ENCODE measurements around the gene CEACAM19. TPM values are rescaled to one million over a fixed set of nuclear protein-coding genes. Genes with fewer than 3 reads are reported as not detected.
"Not testable (repeated sequence)": the region's sequence is repeated elsewhere in the genome, so short reads cannot be mapped to it uniquely, and the experiment has no call there.

Gene CEACAM19
- polyA plus RNA-seq, 1 donor = 11.7 TPM

DNA sequence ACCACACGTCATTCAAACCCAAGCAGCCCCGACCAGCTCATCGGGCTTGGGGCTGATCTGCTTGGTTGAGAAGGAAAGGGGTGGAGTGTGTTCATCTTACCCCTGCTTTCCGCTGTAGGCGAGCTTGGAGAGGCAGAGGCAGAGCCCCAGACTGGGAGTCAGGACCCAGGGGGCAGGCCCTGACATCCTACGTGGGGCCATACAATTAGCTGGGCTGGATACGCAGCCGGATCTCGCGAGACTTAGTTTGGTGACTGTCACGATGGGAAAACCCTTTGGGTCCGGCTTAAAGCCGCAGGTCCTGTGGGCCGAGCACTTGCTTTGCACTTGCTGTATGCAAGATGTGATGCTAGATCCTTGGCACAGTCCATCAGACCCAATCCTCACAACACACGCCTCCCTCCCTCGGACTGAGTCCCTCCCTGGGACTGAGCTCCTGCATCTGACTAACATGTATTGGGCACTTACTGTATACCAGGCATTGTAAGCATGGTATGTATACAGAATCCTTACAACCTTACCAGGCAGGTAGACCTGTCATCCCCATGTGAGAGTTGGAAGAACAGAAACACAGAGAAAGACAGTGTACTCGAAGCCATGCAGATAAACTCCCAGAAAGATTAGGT is 31.4 kb downstream of the CEACAM19 start:
- no peak for DNase-seq

DNA sequence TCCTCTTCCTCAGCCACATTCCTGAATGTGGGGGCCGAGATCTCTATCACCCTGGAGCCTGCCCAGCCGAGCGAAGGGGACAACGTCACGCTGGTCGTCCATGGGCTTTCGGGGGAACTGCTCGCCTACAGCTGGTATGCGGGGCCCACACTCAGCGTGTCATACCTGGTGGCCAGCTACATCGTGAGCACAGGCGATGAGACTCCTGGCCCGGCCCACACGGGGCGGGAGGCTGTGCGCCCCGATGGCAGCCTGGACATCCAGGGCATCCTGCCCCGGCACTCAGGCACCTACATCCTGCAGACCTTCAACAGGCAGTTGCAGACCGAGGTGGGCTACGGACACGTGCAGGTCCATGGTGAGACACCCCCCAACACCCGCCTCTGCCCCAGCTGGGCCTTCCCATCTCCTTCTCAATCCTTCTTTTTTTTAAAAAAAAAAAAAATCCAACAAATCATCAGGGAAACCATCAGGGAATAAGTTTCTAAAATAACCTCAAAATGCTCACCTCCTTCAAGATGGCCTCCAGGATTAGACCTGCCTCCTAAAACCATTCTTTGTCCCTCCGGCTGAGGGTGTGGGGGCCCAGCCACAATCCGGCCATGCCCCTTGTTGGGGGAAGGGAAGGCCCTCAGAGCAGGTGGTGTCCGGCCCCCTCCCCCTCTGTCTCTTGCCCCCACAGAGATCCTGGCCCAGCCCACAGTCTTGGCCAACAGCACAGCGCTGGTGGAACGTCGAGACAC is 32.2 kb downstream of the CEACAM19 start:
- no peak for DNase-seq

DNA sequence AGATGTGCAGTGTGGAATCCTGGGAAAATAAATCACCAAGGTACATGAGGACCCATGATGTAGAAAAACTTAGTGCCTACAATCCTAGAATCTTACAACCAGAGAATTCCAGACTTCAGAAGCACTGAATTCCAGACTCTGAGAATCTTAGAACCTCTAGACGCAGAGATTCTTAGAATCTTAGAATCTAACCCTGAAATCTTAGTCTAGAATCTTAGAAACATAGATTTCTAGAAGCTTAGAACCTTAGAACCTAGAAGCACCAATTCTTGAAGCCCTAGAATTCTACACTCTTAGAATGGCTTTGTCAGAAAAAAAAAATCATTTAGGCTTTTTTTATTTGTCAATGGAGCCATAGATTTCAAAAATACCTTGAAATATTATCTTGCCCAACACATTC is 33.7 kb downstream of the CEACAM19 start:
- no peak for DNase-seq

DNA sequence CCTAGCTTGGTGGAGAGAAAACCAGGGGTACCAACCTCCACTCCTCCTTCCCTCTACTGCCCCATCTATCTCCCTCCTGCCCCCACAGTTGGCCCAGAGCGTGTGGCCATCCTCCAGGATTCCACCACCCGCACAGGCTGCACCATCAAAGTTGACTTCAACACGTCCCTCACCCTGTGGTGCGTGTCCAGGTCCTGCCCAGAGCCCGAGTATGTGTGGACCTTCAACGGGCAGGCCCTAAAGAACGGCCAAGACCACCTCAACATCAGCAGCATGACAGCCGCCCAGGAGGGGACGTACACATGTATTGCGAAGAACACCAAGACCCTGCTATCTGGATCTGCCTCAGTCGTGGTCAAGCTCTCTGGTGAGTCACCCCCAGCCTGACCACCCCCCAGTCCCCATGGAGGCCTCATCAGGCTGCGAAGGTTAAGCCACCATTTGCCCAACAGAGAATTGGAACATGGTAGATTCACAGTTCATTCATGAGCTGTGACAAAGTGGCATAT is 34.3 kb downstream of the CEACAM19 start:
- no peak for DNase-seq

DNA sequence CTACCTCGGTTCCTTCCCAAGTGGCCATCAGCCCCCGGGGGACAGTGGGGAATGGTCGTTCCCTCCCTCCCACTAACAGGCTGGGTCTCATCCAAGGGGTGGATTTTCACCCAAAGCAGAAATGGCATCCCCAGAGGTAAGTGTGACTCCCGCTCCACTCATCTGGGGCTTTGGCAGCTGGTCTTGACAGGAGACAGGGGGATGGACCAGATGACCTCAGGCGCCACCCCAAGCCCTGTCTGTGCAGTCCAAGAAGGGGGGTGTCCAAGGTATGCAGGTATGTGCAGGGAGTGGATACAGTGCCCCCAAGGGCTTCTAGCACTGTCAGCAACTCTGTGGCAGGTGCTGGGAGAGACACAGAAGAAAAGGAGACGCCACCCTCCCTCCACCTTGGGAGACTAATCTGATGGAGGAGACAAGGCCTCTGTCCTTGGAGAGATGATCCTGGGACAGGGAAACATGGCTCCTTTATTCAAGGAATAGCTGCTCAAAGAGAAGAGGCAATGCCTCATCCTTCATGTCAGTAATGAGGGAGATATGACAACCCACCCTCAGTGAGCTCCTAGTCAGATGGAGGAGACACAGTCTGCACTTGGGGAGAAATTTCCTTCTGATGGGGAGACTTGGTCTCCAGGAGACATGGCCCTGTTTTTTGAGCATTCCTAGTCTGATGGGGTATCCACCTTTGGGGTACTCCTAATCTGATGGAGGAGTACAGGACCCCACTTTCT is 35.4 kb downstream of the CEACAM19 start:
- no peak for DNase-seq

DNA sequence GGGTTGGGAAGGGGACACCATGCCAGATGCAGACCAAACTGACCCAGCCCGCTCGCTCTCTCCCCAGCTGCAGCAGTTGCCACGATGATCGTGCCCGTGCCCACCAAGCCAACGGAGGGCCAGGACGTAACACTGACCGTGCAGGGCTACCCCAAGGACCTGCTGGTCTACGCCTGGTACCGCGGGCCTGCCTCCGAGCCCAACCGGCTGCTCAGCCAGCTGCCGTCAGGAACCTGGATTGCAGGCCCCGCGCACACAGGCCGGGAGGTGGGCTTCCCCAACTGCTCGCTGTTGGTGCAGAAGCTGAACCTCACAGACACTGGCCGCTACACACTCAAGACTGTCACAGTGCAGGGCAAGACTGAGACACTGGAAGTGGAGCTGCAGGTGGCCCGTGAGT is 36.5 kb downstream of the CEACAM19 start:
- no peak for DNase-seq

DNA sequence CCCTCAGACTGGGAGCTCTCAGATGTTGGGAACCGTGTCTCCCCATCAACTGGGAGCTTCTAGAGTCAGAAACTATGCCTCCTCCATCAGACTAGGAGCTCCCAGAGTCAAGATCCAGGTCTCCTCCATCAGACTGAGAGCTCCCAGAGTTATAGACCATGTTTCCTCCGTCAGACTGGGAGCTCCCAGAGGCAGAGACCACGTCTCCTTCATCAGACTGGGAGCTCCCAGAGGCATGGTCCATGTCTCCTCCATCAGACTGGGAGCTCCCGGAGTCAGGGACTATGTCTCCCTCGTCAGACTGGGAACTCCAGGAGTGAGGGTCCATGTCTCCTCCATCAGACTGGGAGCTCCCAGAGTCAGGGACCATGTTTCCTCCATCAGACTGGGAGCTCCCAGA is 37.7 kb downstream of the CEACAM19 start:
- no peak for DNase-seq

DNA sequence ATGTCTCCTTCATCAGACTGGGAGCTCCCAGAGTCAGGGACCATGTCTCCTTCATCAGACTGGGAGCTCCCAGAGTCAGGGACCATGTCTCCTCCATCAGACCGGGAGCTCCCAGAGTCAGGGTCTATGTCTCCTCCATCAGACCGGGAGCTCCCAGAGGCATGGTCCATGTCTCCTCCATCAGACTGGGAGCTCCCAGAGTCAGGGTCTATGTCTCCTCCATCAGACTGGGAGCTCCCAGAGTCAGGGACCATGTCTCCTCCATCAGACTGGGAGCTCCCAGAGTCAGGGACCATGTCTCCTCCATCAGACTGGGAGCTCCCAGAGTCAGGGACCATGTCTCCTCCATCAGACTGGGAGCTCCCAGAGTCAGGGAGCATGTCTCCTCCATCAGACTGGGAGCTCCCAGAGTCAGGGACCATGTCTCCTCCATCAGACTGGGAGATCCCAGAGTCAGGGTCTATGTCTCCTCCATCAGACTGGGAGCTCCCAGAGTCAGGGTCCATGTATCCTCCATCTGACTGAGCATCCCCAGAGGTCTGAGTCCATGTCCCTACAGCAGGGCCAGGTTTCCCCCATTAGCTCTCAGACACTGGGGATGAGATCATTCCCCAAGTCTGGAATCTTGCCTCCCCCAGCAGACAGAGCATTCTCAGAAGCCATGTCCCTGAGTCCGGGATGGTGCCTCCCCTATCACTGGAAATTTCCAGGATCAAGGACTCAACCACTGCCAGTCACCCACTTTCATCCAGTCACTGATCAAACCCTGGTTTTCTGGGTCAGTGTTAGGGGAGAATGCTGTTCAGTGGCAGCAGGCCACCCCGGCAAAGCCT is 38.4 kb downstream of the CEACAM19 start:
- DNase-seq = not testable (repeated sequence)

DNA sequence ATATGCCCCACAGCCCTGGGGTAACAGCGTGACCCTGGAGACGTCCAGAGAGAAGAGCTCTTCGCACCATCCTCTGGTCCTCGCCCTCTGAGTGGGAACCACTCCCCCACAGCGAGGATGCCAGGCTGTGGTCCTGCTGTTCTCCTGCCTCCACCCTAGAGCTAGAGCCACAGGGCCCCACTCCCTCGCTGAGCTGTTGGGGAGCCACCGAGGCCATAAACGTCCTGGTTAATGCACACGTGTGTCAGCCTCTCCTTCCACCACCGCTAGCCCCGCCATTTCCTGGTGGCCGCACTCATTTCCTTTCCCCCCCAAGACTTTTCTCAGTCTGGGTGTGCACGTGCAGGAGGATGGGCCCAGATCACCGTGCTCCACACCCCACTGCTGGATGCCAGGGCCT is 39.2 kb downstream of the CEACAM19 start:
- DNase-seq = no peak

DNA sequence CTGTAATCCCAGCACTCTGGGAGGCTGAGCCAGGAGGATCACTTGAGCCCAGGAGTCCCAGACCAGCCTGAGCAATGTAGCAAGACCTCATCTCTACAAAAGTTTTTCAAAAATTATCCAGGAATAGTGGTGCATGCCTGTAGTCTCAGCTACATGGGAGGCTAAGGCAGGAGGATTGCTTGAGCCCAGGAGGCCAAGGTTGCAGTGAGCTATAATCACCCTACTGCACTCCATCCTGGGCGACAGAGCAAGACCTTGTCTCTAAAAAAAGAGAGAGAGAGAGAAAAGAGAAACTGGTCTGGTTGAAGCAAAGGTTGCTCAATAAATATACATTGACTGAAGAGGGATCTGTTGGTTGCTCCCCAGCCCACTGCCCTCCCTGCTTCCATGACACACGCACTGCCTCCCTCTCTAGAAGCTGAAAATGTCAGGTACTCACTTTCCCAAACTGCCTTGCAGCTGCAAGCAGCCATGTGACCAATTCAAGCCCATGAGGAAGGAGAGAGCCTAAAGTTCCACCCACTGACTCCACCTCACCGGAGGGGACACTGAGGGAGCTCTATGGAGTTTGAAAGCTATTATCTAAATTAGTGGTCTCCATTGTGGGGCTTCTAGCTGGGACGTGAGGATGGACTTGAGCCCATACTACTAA is 41.7 kb downstream of the CEACAM19 start:
- DNase-seq = no peak

DNA sequence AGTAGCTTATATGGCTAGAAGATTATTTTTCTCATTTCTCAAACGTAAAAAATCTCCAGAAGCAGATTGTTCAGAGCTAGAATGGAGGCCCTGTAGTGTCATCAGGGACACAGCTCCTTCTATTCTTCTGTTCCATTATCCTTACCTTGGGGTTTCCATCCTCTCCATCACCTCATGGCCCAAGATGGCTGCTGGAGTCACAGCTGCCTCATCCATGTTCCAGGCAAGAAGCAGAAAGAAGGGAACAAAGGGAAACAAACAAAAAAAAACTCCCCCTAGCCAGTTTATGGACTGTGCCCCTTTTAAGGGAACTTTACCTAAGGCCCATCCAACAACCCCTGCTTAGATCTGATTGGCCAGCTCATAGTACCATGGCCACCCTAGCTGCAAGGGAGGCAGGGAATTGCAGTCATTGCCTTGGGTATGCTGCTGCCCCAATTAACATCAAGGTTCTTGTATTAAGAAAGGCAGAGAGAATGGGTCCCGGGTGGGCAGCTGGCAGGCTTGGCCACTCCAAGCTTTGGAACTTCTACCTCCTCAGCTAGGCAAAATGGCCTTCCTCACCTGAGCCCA is 43.4 kb downstream of the CEACAM19 start:
- no peak for DNase-seq

DNA sequence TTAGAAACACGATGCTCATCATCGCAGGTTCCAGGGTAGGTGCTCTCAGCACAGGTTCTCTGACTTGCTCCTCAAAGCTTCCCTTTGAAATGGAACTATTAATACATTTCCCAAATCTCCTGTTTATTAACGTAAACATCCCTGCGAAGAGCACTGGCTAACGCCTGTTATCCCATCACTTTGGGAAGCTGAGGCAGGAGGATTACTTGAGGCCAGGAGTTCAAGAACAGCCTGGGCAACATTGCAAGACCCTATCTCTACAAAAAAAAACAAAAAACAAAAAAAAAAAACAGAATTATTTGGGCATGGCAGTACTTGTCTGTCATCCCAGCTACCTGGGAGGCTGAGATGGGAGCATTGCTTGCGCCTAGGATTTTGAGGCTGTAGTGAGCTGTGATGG is 46.3 kb downstream of the CEACAM19 start:
- no peak for DNase-seq

DNA sequence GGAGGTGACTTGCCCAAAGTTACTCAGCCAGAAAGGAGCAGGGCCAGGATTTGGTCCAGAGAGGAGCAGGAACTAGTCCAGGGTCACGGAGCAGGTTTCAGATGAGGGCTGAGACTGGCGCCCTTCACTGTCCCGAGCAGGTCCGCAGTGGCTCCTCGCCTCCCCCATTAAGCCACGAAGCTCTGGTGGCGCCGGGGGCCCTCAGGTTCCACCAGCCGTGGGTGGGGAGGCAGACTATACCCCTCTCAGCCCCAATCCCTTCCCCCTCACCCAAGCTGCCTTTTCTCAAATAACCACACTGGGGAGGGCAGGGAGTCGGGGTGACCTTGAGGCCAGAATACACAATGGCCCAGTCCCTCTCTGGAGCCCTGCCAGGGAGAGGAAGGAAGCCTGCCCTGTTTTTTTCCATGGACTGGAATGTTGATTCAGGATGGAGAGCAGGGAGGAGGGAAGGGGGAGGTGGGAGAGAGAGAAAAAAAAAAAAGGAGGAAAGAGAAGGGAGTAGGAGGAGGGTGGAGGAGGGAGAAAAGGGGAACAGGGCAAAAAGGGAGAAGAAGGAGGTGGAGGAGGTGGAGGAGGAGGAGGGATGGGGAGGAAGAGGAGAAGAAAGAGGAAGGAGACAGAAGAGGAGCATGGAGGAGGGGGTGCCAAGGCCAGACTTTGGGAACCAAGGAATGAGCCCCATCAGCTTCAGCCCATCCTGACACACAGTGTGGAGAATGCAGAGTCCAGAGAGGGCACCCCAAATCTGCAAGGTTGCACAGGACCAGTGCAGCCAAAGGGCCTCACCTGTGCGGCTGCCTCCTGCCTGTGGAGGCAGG is 47.4 kb downstream of the CEACAM19 start:
- DNase-seq = no peak

DNA sequence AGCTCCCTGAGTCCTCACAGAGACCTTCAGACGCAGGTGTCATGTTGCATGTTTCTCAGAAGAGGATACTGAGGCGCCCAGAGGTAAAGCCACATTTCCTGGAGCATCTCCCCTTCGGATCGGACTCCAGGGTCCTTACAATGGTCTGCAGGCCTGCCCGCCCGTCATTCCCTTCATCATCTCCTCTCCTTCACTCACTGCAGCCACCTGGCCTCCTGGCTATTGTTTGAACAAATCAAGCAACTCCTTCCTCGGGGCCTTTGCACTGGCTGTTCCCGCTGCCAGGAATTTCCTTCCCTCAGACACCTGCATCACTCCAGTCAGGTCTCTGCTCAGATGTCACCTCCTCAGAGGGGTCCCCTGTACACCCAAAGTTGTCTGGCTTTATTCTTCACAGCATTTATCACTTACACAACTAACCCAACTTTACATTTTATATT is 48.0 kb downstream of the CEACAM19 start:
- DNase-seq = no peak

DNA sequence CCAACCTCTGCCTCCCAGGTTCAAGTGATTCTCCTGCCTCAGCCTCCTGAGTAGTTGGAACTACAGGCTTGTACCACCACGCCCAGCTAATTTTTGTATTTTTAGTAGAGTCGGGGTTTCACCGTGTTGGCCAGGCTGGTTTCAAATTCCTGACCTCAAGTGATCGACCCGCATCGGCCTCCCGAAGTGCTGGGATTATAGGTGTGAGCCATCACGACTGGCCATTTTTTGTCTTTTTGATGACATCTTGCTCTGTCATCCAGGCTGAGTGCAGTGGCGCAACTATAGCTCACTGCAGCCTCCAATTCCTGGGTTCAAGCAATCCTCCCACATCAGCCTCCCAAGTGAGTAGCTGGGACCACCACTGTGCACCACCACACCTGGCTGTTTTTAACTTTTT is 49.1 kb downstream of the CEACAM19 start:
- not testable (repeated sequence) for DNase-seq

DNA sequence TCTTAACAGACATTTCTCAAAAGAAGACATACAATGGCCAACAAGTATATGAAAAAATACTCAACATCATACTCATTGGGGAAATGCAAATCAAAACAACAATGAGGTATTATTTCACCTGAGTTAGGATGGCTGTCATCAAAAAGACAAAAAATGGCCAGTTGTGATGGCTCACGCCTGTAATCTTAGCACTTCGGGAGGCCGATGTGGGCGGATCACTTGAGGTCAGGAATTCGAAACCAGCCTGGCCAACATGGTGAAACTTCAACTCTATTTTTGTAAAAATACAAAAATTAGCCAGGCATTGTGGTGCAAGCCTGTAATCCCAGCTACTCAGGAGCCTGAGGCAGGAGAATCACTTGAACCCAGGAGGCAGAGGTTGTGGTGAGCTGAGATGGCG is 49.7 kb downstream of the CEACAM19 start:
- no peak for DNase-seq

DNA sequence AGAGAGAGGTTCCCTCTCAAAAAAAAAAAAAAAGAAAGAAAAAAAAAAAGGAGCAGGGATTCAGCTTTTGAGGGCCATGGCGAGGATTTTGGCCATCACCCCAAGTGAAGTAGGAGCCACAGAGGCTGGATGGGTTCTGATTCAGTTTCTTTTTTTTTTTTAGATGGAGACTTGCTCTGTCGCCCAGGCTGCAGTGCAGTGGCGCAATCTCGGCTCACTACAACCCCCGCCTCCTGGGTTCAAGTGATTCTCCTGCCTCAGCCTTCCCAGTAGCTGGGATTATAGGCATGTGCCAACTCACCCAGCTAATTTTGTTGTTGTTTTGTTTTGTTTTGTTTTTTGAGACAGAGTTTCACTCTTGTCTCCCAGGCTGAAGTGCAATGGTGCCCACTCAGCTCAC is 50.1 kb downstream of the CEACAM19 start:
- DNase-seq = not testable (repeated sequence)

DNA sequence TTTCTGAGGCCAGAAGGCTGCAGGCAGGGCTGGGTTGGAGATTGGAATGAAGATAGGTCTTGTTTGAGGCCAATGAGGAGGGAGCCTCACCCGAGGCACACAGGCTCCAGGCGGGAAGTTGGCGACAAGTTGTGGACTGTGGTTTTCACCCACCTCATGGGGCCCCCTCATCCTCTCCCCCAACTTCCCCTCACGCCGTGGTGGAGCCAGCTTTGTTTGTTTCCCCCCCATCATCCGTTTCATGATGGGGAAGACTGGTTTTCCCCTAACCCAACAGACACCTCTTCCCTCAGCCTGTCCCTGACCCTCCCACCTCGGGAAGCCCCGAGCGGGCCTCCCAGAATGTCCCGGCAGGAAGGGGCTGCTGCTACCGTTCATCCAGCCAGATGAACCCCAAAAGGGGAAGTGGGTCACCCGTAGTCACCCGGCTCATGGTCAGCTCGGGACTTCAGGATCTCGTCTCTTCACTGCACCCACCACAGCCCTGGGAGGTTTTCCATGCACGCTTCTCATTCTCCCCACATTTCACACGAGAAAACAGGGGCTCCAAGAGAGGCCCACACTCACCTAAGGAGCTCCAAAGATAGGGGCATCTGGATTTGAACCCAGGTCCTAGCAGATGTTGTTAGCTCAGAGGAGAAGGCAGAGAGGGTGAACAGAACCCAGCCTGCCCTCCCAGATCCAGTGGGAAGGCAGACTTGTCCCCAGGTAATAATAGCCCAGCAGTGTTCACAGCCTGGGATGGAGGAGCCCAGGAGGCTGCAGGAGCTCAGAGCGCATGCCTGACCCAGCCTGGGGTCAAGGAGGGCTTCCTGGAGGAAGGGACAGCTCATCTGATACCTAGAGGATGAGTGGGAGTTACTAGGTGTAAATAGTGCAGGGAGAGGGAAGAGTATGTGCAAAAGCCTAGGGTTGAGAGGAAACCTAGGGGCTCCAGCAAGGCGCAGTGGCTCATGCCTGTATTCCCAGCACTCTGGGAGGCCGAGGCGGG is 51.1 kb downstream of the CEACAM19 start:
- no peak for DNase-seq

DNA sequence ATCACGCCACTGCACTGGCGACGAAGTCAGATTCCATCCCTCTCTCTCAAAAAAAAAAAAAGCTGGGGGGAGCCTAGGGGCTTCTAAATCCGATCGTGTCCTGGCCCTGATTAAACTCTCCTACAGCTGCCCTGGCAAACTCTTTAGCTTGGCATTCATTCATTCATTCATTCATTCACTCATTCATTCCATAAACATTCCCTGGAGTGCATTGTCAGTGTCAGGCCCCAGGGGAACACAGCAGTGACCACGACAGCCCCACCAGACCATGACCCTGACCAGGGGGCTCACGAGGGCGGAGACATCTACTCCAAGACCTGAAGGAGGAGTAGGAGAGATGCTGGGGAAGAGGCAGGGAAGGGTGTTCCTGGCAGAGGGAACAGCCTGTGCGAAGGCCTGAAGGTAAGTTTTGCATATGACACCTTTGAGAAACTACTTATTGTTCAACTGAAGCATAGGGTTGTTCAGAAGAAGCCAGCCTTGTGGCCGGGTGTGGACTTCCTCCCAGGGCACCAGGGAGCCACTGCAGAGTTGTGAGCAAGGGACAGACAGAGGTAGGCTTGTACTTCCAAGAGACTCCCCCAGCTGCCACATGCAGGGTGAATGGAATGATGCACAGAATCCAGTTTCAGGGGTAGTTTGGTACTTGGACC is 52.1 kb downstream of the CEACAM19 start:
- DNase-seq = no peak
